GM21529 (cell line): ENCODE data around the gene SIRPA.
"Not testable (repeated sequence)": the region's sequence is repeated elsewhere in the genome, so short reads cannot be mapped to it uniquely, and the experiment has no call there.

ENCODE experiments used
- ATAC-seq: cut with Tn5 transposase; IDR thresholded peaks from one replicate; pipeline ENCODE4 v1.9.1; 2021; ENCODE audit not compliant: unreplicated experiment

Gene SIRPA

DNA sequence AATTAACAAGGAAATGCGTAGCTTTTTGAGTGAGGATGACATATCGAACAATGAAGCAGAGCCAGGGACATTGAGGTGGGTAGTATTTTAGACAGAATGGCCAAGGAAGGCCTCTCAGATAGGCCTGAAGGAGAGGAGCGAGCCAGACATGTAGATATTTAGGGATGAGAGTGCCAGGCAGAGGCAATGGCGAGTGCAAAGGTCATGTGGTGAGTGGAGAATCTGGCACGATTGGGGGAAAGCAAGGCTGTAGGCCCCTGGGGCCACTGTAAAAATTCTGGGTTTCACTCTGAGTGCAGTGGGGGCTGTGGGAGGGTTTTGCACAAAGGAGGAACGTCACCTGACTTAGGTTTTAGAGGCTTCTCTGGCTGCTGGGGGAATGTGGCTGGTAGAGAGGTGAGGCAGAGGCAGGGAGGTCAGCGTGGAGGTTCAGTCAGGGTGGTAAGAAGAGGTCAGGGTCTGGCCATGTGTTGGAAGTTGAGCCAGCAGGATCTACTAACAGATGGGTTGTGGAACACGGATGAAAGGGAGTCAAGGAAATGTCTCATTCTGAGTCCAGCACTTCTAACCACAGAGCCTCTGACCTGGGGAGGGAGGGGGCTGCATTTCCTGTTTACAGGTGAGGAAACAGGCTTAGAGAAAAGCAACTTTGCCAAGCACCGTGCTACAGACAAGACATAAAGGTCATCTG lies 11.3 kb downstream of the SIRPA start:
- no peak for ATAC-seq

DNA sequence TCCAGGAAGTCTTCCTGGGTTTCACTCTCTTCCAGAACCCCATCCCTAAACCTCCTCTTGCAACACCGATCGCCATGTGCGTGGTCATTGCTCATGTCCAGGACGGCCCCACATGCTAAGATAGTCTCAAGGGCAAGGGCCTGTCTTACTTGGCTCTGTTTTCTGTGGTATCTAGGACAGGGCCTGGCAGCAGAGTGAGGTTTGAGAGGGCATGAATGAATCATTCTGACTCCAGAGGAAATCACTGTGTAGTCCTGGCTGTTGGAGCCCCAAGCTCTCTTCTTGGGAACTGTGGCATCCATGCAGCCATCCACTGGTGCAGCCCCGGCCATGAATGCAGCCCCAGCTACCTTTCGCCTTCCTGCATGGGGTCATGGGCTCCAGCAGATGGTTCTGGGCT lies 12.4 kb downstream of the SIRPA start:
- ATAC-seq = no peak

DNA sequence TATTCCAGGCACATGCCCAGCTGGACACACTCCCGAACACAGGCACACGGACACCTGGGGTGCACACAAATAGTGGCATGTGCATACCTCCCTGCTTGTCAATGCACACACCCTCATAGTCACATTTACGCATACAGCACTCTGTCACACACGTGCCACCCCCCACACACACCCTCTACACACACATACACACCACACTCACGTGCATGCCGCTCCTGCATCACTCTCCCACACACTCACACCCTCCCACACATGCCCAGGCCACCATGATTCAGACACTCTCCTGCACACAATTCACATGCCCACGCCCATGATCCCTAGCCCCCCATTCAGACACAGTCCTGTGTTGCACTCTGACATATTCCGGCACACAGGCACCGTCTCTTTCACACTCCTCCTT lies 13.0 kb downstream of the SIRPA start:
- ATAC-seq = no peak

DNA sequence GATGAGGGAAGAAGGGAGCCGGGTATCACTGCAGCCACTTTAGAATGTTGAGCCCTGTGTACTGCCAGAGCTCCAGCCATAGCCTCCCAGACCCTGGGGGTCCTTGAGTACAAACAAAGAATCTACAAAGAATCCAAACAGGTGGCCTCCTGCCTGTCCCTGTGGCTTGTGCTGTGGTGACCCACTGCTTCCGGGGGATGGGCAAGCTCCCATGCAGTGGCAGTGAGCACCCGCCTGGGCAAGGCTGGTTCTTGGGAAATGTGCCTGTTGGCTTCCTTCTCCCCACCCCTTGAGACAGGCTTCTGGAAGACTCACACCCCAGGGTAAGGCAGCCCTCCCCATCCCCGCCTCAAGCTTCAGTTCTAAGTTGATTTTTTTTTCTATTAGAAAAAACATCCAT lies 13.9 kb downstream of the SIRPA start:
- ATAC-seq = no peak

DNA sequence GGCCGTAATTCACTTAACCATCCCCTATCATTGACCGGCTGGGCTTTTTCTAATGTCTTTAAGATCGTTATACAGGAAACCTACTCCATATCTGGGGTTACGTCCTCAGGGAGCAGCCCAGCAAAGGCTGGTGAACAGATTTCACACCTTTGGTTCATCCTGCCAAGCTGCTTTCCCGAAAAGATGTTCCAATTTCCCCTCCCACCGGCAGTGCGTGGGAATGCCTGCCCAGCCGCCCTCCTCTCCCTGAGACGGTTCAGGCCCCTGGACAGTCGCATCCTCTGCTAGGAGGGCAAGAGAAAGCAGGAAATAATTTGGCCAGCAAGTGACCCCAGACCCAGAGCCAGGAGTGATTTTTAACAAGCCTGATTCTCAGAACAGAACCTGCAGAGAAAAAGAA lies 16.3 kb downstream of the SIRPA start:
- ATAC-seq = no peak

DNA sequence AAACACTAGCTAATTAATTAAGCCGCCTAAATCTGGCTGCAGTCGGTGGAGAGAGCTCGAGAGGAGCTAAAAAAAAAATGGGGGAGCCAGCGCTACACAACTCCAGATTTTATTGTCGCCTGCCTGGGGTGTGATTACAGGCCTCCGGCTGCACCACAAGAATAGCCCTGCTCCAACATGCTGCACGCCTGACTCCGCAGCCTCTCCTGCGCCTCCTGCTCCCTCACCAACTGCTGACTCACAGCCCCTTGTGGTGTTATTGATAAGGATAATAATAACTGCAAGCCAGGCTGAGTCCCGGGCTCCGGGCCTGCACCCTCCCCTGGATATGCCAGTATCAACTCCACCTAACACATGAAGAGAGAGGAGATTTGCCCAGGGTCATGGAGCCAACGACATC lies 16.8 kb downstream of the SIRPA start:
- ATAC-seq = no peak

DNA sequence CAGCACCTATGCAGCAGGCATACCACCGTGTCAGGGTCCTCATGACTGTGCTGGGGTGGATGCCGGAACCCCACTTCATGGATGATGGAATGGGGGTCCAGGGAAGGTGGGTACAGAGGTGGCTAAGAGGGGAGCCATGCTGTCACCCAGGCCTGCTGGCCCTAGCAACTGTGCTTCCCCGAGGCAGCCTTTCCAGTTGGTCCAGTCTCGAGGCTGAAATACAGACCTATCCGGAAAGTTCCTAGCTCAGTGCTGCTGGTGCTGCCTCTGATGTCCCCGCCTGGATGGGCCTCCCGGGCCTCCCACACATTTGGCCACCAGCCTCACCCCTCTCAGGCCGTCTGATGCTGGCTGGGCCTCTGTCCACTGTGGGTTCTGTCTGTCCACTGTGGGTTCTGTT lies 17.4 kb downstream of the SIRPA start:
- no peak for ATAC-seq

DNA sequence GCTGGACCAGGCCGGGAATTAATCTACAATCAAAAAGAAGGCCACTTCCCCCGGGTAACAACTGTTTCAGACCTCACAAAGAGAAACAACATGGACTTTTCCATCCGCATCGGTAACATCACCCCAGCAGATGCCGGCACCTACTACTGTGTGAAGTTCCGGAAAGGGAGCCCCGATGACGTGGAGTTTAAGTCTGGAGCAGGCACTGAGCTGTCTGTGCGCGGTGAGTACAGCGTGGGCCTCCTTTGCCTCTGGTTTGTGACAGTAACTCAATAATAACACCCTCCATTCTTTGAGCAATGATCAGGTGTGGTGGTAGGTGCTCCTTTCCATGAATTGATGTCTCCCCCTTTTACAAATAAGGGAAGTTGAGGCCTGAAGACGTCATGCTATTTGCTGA lies 20.0 kb downstream of the SIRPA start:
- ATAC-seq = not testable (repeated sequence)

DNA sequence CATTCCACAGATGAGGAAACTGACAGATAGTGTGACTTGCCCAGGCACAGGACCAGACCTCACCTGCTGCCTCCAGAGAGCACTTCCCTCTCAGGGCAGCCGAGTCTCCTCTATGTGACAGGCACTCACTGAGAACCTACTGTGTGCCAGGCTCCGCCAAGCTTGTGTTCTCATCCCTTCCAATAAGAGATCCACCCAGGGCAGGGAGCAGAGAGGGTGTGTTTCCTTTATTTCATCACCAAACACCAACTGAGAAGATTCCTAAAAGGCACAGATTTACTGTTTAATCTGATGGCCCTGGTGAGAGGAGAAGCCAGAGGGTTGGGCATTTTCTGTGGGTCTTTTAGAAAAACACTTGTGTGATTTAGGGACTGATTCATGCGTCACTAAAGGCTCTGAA lies 20.5 kb downstream of the SIRPA start:
- no peak for ATAC-seq

DNA sequence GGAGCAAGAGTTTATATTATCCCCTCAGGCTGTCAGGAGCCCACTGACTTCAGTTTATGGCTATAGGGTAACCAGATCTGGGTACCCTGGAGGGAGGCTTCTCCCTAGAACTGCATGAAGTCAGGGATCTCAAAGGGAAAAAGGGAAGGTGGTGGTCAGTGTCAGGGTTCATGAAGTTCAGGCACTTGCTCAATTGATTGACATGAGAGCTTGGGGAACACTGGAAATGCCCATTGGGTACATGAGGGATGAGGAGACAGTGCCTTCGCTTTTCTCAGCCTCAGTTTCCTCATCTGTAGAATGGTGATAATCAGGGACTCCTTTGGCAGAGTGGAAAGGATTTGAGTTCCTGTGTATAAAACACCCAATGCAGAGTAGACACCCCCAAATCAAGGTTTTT lies 22.6 kb downstream of the SIRPA start:
- ATAC-seq = no peak

DNA sequence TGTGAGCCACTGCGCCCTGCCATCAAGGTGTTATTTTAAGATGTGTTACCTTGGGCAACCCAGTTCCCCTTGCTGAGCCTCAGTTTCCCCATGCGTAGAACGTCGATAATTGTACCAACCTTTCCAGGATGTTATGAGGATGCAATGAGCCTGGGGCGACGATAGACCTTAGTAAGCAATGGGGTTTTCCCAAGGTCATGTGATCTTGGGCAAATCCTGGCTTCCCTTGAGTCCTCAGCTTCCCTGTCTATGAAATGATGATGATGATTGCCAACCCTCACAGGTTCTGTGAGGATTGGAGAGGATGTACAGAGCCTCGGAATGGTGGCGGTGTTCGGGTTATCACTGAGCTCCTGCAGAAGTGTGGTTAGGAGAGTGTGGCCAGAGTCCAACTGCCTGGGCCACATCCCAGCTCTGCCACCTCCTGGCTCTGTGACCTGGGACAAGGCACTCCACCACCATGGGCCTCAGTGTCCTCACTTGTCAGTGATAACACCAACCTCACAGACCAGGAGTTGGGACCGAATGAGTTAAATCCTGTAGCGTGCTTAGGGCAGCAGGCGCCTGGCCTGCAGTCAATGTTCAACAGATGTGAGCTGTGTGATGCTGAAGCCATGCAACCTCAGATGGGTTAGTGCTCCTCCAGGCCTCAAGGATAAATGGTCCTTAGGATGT lies 23.4 kb downstream of the SIRPA start:
- ATAC-seq = no peak

DNA sequence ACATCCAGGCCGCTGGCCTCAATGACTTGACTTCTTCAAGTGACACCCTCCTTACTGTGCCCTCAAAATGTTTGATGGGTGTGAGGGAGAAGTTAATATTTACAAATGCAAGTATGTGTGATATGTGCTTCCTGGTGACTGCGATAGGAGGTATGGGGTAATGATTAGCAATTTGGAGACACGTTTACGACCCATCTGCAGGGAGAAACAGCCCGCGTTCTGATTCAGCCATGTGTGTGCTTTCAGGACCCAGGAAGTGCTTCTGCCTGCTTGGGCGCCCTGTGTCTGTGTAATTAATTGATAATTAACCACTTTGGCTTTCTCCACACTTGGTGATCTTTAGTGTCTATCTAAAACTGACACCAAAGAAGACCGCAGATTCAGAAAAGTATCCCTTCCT lies 25.0 kb downstream of the SIRPA start:
- no peak for ATAC-seq

DNA sequence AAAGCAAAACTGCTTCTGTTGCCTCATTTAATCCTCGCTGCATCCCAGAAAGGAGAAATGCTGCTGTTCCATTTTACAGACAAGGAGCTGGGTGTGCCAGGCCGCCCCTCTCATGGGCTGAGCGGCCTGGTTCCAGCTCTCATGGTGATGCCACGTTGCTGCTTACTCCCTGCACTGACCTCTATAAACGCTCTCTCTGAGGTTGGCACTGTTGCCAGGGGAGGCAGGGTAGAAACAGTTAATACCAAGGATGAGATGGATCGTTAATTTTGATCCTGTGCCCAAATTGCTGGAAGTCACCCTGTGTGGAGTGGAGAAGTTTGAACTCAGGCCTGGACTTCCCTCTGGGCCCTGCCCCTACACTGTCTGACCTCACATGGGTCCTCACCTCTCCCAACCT lies 25.6 kb downstream of the SIRPA start:
- ATAC-seq = no peak

DNA sequence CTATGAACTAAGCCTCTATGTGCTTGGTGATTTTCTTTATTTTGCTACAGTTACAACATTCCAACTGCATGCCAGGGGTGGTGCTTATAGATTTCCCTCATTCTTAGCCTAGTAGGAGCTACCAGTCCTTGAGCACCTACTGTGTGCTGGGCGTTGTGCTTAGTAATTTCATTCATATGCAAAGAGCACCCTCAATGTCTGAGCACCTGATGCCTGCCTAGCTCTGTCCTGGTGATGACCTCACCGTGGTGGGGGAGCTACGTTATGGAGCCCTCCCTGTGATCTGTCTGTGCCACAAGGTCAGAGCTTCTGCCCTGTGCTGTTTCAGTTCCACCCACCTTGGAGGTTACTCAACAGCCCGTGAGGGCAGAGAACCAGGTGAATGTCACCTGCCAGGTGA lies 26.8 kb downstream of the SIRPA start:
- ATAC-seq = not testable (repeated sequence)

DNA sequence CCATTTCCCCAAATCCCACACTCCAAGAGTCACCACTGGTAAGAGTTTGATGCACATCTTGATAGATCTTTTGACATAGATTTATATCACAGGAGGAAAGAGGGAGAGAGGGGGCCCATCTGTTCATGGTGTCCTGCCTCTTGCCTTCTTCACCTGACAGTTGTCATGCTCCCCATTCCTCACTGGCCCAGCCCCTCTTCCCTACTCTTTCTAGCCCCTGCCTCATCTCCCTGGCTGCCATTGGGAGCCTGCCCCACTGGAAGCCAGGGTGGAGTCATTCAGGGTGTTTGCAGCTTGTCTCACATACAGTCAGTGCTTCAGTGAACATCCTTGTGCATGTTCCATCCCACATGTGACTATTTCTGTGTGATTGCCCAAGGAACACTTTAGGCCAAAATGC lies 27.6 kb downstream of the SIRPA start:
- no peak for ATAC-seq

DNA sequence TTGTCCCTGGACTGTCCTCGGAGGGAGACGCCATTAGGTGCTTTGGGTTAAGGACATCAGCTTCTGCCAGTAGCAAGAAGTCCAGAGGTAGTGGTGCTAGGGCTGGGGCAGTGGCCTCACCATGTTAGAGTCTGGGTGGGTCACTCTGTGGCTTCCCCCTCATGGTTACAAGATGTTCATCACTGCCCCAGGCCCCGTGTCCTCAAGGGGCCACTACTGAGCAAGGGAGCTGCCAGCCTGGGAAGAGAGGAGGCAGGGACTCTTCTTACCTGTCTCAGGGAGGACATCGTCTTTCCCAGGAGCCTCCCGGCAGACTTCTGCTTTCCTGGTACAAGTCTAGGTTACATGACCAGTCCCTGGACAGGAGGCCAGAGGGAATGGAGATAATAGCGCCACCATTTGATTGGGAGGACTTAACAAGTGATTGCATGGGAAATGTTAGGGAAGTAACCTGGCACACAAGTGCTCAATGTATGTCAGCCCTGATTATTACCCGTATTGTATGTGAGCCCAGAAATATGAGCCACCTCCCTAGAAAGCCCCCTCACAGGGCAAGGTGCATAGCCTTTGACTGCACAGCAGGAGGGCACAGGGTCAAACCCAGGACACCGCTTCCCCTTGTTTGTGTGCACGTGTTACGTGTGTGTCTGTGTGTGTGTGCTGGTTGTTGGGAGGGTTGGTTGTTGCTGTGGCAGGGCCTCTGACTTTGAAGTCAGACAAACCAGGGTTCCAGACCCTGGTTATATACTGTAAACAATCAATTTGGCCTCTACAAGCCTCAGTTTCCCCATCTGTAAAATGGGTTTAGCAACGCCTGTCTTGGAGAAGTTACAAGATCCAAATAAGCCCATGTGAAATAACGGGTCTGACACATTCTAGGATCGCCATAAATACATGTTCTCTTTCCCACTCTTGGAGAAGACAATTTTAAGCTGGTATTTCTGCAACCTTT lies 30.0 kb downstream of the SIRPA start:
- no peak for ATAC-seq

DNA sequence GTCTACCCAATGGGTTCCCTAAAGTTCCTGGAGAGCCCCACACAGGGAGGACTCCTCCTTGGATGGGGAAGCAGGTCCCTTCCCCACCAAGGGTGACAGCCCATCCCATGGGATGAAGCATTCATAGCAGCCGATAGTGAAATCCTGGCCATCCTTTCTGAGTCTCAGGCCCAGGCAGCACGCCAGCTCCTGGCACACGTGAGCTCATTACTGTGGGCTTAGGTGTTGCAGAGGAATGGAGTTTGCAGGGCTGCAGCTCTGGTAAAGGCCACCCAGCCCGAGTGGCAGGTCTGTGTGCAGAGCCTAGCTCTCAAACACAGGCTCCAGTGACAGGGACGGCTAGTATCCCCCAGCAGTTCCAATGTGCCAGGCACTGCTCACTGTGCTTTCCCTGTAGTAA lies 31.0 kb downstream of the SIRPA start:
- no peak for ATAC-seq

DNA sequence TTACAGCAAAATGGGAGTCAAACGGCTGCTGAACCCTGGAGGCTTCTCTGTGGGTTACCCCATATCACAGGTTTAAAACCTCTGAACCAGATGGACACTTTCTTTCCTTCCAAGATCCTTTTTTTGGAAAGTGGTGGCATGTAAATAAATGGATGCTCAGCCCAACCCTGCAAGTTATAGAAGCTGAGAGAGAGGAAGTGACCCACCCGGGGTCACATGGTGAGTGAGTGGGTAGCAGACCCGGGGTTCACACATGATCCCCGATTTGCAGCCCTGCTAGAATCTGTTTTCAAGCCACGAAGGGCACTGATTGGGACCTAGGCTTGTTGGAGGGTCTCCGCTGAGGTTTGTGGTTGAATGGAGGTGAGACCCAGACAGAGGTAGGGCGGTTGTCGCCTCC lies 32.0 kb downstream of the SIRPA start:
- no peak for ATAC-seq

DNA sequence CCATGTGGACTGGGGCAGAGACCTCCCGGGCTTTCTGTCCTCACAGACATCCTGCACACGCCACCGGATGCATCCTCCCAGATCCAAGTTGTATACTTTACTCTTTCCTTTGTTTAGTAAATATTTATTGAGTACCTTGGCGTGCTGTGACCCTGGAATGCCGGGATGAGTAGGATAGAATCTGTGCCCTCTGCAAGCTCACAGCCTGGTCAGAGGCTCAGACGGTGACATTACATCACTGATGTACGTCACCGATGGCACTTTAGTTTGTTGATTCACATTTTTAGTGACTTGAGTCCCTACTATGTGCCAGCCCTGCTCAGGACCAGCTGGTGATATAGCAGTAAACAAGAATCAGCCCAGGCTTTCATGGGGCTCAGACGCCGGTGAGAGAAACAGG lies 32.9 kb downstream of the SIRPA start:
- no peak for ATAC-seq

DNA sequence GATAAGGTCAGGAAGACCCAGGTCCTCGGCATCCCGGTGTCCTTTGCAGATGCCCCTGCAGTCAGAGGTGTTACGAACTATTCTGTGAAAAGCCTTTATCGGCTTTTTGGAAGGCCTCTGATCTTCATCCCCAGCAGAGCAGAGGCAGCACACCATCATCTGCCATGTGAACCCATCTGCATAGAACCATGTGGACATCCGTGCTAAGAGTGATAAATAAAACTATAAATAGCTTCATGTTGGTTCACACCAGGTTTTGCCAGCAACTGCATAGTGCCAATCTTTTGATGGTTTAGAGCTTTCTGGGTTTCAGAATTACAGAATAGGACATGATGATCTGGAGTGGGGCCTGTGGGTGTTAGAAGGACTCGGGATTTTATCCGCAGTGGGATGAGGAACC lies 33.6 kb downstream of the SIRPA start:
- no peak for ATAC-seq

DNA sequence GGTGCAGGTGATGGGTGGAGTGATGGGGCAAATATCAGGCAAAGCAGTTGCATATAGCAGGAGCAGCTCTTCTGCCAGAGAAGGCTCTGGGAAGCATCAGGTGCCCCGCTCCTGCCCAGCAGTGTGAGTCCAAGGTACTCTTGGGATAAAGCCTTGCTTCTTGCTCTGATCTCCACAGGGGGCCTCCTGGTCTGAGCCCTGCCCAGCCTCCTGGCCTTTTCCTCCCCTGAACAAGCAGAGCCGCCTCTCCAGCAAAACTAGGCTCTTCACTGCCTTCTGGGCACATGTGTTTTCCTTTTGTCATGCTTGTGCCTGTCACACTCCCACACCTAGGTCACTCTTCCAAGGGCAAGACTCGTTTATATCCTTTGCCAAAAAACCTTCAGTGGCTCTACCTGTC lies 34.3 kb downstream of the SIRPA start:
- no peak for ATAC-seq

DNA sequence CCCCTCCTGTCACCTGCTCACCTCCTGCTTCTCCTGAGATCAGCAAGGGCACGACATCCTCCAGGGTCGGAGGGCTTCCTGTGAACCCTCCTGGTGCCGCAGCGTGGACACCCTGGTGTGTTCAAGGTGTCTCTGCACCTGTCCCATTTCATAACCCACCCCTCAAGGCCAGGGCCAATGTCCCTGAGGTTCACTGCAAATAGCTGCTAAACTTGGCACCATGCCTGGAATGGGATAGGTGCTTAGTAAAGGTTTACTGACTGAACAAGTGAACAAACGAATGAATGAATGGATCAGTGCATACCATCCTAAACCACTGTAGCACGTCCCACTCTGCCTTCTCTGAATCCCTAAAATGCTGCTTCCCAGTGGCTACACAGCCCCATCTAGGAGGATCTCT lies 35.0 kb downstream of the SIRPA start:
- ATAC-seq = no peak
